Measurements from ENCODE around the gene NR2C1.
"Not testable (repeated sequence)": the region's sequence is repeated elsewhere in the genome, so short reads cannot be mapped to it uniquely, and the experiment has no call there.

NR2C1 gene

GRCh38 chr12:95002754-95003153, 70.7 kb downstream of the NR2C1 start:
- DNase-seq (ENCODE audit: low read depth), result no peak

- no peak for DNase-seq (ENCODE audit: low read depth)
These were observed 75.1 kb downstream of the NR2C1 start for GRCh38 chr12:94998326-94998725.

- DNase-seq (ENCODE audit: low read depth), result no peak
These were observed 75.7 kb downstream of the NR2C1 start for GRCh38 chr12:94997726-94998125.

GRCh38 chr12:94997061-94997460, 76.4 kb downstream of the NR2C1 start:
- no peak for DNase-seq (ENCODE audit: low read depth)

DNA sequence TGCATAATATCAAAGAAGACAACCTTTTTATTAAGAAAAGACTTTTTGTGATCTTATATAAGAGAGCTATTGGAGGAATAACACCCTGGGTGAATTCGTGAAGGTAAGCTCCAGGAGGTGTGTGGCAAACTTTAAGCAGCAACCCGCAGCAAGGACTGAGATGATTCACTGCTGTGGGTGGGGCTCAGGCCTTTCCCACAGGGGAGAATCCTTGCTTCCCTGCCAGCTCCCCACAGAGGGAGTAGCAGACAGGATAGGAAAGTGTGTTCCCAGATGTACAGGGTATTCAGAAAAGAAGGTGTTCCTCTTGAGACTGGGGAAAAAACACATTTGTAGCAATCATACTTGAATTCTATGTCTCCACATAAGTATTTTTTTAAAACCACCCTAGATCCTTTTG, 79.1 kb downstream of the NR2C1 start:
- DNase-seq (ENCODE audit: low read depth), result no peak

DNA sequence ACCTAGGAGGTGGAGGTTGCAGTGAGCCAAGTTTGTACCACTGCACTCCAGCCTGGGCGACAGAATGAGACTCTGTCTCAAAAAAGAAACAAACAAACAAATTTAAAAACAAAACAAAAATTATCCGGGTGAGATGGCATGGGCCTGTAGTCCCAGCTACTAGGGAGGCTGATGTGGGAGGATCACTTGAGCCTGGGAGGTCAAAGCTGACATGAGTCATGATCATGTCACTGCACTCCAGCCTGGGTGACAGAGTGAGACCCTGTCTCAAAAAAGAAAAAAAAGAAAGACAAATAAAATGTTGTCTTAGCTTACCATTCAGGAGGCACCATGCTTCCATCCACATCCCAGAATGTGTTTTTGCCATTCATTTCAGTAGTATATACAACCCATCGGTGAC, 79.6 kb downstream of the NR2C1 start:
- not testable (repeated sequence) for DNase-seq (ENCODE audit: low read depth)

DNA sequence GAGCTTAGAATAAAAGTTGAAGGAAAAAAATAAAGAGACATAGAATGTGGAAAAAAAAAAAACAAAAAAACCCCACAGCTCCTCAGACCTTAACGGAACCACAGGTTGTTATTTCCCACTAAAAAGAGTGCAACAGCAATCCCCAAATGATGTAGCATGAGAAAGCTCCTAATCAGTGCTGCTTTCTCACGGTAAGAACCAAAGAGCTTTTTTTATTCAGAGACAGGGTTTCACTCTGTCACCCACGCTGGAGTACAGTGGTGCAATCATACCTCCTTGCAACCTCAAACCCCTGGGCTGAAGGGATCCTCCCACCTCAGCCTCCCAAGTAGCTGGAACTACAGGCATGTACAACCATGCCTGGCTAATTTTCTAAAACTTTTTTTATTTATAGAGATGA, 83.2 kb downstream of the NR2C1 start:
- no peak for DNase-seq (ENCODE audit: low read depth)

DNA sequence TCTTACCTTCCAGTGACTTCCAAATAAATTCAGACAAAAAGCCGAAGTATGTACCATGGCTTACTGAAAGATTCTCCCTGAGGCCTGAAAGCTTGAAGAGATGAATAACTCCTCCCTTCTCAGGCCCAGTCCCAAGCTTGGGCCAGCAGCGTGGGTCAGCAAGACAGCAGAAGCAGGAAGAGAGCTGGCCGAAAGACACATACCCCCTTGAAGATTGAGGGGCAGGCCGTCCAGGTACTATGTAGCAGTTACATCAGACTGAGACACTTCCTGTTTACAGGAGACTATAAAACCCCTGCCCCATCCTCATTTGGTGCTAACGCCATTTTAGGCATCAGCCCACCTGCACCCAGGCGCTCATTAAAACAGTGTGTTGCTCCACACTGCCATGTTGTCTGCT, 84.9 kb downstream of the NR2C1 start:
- no peak for DNase-seq (ENCODE audit: low read depth)

DNA sequence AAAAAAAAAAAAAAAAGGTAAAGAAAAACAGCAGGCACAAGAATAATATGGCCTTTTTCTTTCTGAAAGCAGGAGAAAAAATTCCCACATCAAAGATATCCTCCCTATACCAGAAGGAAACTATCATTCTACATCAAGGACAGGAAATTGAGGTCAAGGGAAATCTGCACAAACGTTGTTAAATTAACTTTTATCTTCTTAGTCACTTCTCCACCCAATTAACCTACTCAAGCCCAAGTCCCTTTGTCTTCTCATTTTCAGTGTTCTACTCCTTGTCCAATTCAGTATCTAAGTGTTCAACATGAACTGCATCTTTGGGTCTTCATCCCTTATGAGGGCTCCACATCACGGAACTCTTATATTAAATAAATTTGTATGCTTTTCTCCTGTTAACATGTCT, 85.6 kb downstream of the NR2C1 start:
- DNase-seq (ENCODE audit: low read depth), result no peak

GRCh38 chr12:94987076-94987669, 86.2 kb downstream of the NR2C1 start:
- DNase-seq (ENCODE audit: low read depth), result no peak

- DNase-seq (ENCODE audit: low read depth), result not testable (repeated sequence)
These were observed 88.3 kb downstream of the NR2C1 start for GRCh38 chr12:94985099-94985498.

DNA sequence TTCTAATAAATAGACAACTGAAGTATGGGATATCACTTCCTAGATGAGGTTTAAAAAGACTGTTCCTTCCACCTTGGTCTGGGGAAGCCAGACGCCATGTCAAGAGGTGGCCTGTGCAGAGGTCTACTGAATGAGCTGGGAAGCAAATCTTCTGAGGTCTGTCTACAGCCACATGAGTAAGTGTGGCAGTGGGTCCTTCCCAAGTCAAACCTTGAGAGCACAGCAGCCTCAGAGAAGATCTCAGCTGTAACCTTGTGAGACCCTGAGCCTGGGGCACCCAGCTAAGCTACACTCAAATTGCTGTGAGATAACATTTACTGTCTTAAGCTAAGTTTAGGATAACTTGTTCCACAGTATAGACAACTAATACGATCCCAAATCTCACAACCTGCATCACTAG, 90.1 kb downstream of the NR2C1 start:
- no peak for DNase-seq (ENCODE audit: low read depth)

DNA sequence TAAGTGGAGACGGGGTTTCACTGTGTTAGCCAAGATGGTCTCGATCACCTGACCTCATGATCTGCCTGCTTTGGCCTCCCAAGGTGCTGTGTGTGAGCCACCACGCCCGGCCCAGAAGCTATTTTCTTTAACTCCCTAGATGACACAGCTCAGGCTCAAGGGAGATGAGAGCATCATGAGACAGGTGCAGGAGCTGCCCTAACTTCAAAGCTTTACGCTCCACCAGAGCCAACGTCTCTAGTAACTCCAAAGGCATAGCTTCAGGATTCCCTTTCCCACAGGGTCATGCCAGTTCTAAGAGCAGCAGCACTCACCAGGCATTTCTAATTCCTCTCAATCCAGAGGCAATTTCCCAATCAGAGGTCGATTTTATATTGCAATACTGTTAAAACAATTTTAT, 91.0 kb downstream of the NR2C1 start:
- no peak for DNase-seq (ENCODE audit: low read depth)

DNA sequence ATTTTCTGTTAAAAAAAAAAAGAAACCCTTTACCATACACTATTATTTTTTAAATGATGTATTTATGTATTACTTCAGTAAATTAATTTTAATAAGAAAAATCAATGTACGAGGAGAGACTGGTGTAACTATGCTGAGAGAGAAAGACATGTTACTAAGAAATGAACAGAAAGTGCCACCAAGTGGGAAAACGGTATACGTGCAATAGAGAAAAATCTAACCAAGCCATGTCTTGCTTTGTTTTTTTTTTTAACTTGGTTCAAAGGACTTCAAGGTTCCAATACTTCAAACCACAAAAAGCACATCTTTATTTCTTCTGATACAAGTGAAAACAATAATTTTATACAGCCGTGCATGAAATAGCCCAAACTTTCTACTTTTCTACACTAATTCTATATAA, 92.8 kb downstream of the NR2C1 start:
- DNase-seq (ENCODE audit: low read depth), result no peak

DNA sequence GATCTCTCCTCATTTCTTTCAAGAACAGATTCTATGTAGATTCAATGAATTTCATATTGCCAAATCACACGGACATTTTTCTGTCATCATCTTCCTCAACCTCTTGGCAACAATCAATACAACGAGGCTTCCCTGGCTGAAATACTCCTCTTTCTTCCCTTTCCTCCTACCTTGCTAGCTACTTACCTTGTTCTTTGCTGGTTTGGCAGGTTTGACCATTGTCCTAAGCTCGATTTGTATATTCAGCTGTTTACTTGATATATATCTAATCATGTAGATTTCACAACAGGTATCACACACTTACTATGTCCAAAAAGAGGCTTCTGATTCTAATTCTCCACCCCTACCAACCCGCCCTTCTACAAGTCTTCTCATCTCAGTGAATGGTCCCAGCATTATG, 93.5 kb downstream of the NR2C1 start:
- no peak for DNase-seq (ENCODE audit: low read depth)

- DNase-seq (ENCODE audit: low read depth), result no peak
These were observed 95.5 kb downstream of the NR2C1 start for GRCh38 chr12:94977766-94978468.

- DNase-seq (ENCODE audit: low read depth), result no peak
These were observed 100.2 kb downstream of the NR2C1 start for GRCh38 chr12:94973221-94973620.

GRCh38 chr12:94972795-94973194, 100.6 kb downstream of the NR2C1 start:
- DNase-seq (ENCODE audit: low read depth), result no peak

DNA sequence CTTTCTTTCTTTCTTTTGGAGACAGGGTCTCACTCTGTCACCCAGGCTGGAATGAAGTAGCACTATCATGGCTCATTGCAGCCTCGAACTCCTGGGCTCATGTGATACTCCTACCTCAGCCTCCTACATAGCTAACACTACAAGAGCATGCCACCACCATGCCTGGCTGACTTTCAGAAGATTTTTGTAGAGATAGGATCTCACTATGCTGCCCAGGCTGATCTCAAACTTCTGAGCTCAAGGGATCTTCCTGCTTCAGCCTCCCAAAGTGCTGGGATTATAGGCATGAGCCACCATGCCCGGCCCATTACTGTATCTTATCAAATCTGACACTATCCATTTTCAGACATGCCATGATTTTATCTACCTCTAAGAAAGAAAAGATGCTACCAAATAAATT, 101.5 kb downstream of the NR2C1 start:
- DNase-seq (ENCODE audit: low read depth), result no peak

DNA sequence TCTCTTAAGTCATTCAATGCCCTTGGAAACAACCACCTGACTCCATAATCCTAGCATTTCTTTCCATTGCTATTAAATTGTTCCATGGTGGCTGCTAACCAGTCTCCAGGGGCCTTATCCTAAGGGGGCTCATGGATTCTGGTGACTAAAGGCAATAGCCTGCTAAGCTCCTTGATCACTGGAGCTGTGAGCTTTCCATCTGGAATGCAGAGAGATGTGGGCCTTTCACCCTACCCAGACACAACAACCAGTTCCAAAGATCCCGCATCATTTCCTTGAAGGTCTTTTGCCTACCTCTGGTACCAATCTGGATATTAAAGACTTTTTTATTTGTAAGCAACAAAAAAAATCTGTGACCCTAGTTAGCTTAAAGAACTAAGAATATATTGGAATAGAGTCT, 102.9 kb downstream of the NR2C1 start:
- DNase-seq (ENCODE audit: low read depth), result no peak

Measured in stimulated activated CD8-positive, alpha-beta memory T cell treated with anti-CD3 and anti-CD28 coated beads, Interleukin-15, amount 100 ng/mL, for 24 hours (primary cell).